Right atrium auricular region (tissue), 2 donors: ENCODE measurements around the gene CD80. TPM values are rescaled to one million over a fixed set of nuclear protein-coding genes. Genes with fewer than 3 reads are reported as not detected.
A peak's percentile ranks its signal among the peaks of the same experiment; 100 is the strongest.
"Not testable (repeated sequence)": the region's sequence is repeated elsewhere in the genome, so short reads cannot be mapped to it uniquely, and the experiment has no call there.

Experiments used
- DNase-seq: peaks from one replicate; pipeline ENCODE4 v3.0.0-alpha.2; 2019; ENCODE audit warnings: low spot score
- H3K27ac ChIP-seq, 2 donors: fragments of 200-600 bp; sonication (generic); 1 replicate in 1 of 2; 2 replicates in 1 of 2; pipeline ENCODE4 v1.5.1; 2016 to 2019
- H3K27me3 ChIP-seq, 2 donors: fragments of 200-600 bp; sonication (generic); one replicate each; pipeline versions ENCODE4 v1.5.1 to v1.6.0; 2017 to 2019
- H3K36me3 ChIP-seq: fragments of 200-600 bp; sonication (generic); one replicate; pipeline ENCODE4 v1.5.1; 2016
- H3K4me1 ChIP-seq, 2 donors: fragments of 200-600 bp; sonication (generic); one replicate each; pipeline versions ENCODE4 v1.5.1 to v1.6.0; 2017 to 2019
- H3K4me3 ChIP-seq, 2 donors: fragments of 200-600 bp; sonication (generic); 1 replicate in 1 of 2; 2 replicates in 1 of 2; pipeline ENCODE4 v1.5.1; 2017 to 2019; ENCODE audit warnings: mild to moderate bottlenecking in 1 of 2, moderate library complexity in 1 of 2
- H3K9me3 ChIP-seq, 2 donors: fragments of 200-600 bp; sonication (generic); one replicate each; pipeline ENCODE4 v1.5.1; 2019
- CTCF ChIP-seq, 2 donors: fragments of 200-600 bp; sonication (generic); IDR thresholded peaks; one replicate each; pipeline ENCODE4 v1.5.1; 2019; ENCODE audit warnings: antibody characterized with exemption in 2 of 2
- total RNA-seq, 2 donors: library from RNA; depleted of rRNA; stranded (reverse); fragments of >200 nt; gene quantifications; one replicate each; pipeline ENCODE4 v1.1.0, GENCODE V29; 2016

The CD80 gene
- total RNA-seq, 2 donors from 2014 or later = 0.20 to 0.67 TPM

- Histone ChIP-seq H3K9me3 (no peaks in the 10 kb centered on the region), H3K4me3 (no peak overlapping the region), H3K27ac (peak overlapping the region; percentile 56 to 81), H3K27me3 (no peaks in the 10 kb centered on the region), H3K36me3 (no peaks in the 10 kb centered on the region), H3K4me1 (peaks cover 0 to 71% of the 10 kb centered on the region in 2 donors)
- no peak for DNase-seq
- TF ChIP-seq CTCF (IDR thresholded peaks at IDR 0.05) = no peak
Observed at GRCh38 chr3:119599558-119600174, 40.3 kb upstream of the CD80 start.

- no peak overlapping the region for H3K4me3 ChIP-seq
Observed at GRCh38 chr3:119598410-119599098, 39.1 kb upstream of the CD80 start.

GRCh38 chr3:119597548-119598288 lies 38.3 kb upstream of the CD80 start, which contains the start of gene PLA1A:
TSS of gene PLA1A (plus strand) at chr3:119597885. CDS start at chr3:119597914, 29 bp downstream.
- no peaks in the 10 kb centered on the region for H3K27me3 ChIP-seq
- no peak for TF ChIP-seq CTCF (IDR thresholded peaks at IDR 0.05)
- no peak for DNase-seq
- peaks cover 0 to 71% of the 10 kb centered on the region in 2 donors for H3K4me1 ChIP-seq
- no peaks in the 10 kb centered on the region for H3K9me3 ChIP-seq
- H3K36me3 ChIP-seq = no peaks in the 10 kb centered on the region
- H3K4me3 ChIP-seq = no peak within 1 kb of the TSS
- peak within 1 kb of the TSS; percentile 56 to 81 for H3K27ac ChIP-seq

More at GRCh38 chr3:119598410-119599098, 39.1 kb upstream of the CD80 start:
- peaks cover 0 to 71% of the 10 kb centered on the region in 2 donors for H3K4me1 ChIP-seq
- no peaks in the 10 kb centered on the region for H3K9me3 ChIP-seq
- peak overlapping the region; percentile 56 to 81 for H3K27ac ChIP-seq
- no peaks in the 10 kb centered on the region for H3K27me3 ChIP-seq
- DNase-seq = no peak
- H3K36me3 ChIP-seq = no peaks in the 10 kb centered on the region
- TF ChIP-seq CTCF (IDR thresholded peaks at IDR 0.05) = no peak

- DNase-seq = no peak
- Histone ChIP-seq H3K4me1 (peaks cover 0 to 62% of the 10 kb centered on the region in 2 donors), H3K36me3 (no peaks in the 10 kb centered on the region), H3K4me3 (no peak overlapping the region), H3K27ac (peak overlapping the region; percentile 24 to 56), H3K27me3 (no peaks in the 10 kb centered on the region), H3K9me3 (no peaks in the 10 kb centered on the region)
- TF ChIP-seq CTCF (IDR thresholded peaks at IDR 0.05) = no peak
Observed at GRCh38 chr3:119596398-119596797, 37.0 kb upstream of the CD80 start.

GRCh38 chr3:119595639-119596334 lies 36.4 kb upstream of the CD80 start:
- H3K27me3 ChIP-seq = no peaks in the 10 kb centered on the region
- H3K4me3 ChIP-seq = peak overlapping the region; percentile 21 to 33
- no peak for TF ChIP-seq CTCF (IDR thresholded peaks at IDR 0.05)
- no peaks in the 10 kb centered on the region for H3K36me3 ChIP-seq
- no peaks in the 10 kb centered on the region for H3K9me3 ChIP-seq
- peaks cover 0 to 56% of the 10 kb centered on the region in 2 donors for H3K4me1 ChIP-seq
- peak overlapping the region; percentile 24 to 36 for H3K27ac ChIP-seq
- DNase-seq = no peak

GRCh38 chr3:119594929-119595328 lies 35.5 kb upstream of the CD80 start:
- DNase-seq, H3K36me3 ChIP-seq, H3K27ac ChIP-seq, H3K4me3 ChIP-seq, H3K27me3 ChIP-seq, H3K9me3 ChIP-seq: not testable (repeated sequence)
- H3K4me1 ChIP-seq = peaks cover 0 to 48% of the 10 kb centered on the region in 2 donors
